ENCODE data around the gene C1orf21. TPM values are rescaled to one million over a fixed set of nuclear protein-coding genes. Genes with fewer than 3 reads are reported as not detected.
A peak's percentile ranks its signal among the peaks of the same experiment; 100 is the strongest.

Gene C1orf21
- total and polyA plus RNA-seq, 2 of the 4 experiments (the other 2 are of a cell fraction) = 6.4 to 9.9 TPM

DNA sequence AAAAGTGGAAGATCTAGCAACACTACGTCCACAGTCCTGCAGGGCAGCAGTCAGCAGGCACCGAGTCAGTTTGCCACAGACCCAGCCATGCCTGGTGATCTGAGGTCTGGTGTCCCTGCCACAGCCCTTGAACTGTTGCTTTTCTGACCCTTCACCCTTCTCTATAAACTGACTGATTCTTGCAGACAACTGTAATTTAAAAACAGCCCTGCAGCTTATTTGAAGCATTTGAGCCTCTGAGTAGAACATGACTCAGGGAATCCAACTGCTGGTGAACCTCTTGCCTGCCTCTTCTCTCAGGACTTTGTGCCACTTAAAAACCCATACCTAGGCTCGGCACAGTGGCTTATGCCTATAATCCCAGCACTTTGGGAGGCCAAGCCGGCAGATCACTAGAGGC is 260.6 kb downstream of the C1orf21 start:
- POLR2A ChIA-PET (ENCODE audit: unreplicated experiment) = no interaction called here
- peak overlapping the region; percentile 70 for H2AFZ ChIP-seq (replicated peaks; ENCODE audit: low read length, poor library complexity)
- no peak overlapping the region for H3K9ac ChIP-seq (ENCODE audit: low read depth, low read length)
- no peak overlapping the region for H3K18ac ChIP-seq (ENCODE audit: low read depth, low read length)
- peaks cover 4% of the 10 kb centered on the region; the same call in 1 of the 2 replicates for H3K9me3 ChIP-seq (ENCODE audit: control insufficient read depth, insufficient read depth, low read length)
- H3K27ac ChIP-seq (ENCODE audit: insufficient read depth, low read length) = no peak overlapping the region
- BruUV-seq (replicated peaks) = no TSS peak
- H3K4me3 ChIP-seq (ENCODE audit: insufficient read depth, low read depth, low read length) = no peak overlapping the region
- H4K8ac ChIP-seq (ENCODE audit: low read depth in 2 of 2, low read length in 2 of 2) = no peak overlapping the region
- H3K9me1 ChIP-seq (ENCODE audit: insufficient read depth, low read length) = peaks cover 8% of the 10 kb centered on the region
- H2AK9ac ChIP-seq (replicated peaks; ENCODE audit: low read depth, low read length, poor library complexity) = no peak overlapping the region
- CTCF ChIA-PET = no interaction called here
- no peaks in the 10 kb centered on the region for H3K36me3 ChIP-seq (ENCODE audit: control insufficient read depth, insufficient read depth, low read length)
- H3K14ac ChIP-seq (replicated peaks; ENCODE audit: low read depth, low read length) = no peak overlapping the region
- no peaks in the 10 kb centered on the region for H4K20me1 ChIP-seq (ENCODE audit: insufficient read depth, low read length)
- TF ChIP-seq MAFK (IDR thresholded peaks at IDR 0.05; ENCODE audit: low read depth, low read length) (no peak), NFE2L2 (IDR thresholded peaks at IDR 0.05; ENCODE audit: low read depth, low read length) (peak; percentile 25; the same call in 1 of the 2 replicates)
- TF ChIP-seq, protein P1, sequence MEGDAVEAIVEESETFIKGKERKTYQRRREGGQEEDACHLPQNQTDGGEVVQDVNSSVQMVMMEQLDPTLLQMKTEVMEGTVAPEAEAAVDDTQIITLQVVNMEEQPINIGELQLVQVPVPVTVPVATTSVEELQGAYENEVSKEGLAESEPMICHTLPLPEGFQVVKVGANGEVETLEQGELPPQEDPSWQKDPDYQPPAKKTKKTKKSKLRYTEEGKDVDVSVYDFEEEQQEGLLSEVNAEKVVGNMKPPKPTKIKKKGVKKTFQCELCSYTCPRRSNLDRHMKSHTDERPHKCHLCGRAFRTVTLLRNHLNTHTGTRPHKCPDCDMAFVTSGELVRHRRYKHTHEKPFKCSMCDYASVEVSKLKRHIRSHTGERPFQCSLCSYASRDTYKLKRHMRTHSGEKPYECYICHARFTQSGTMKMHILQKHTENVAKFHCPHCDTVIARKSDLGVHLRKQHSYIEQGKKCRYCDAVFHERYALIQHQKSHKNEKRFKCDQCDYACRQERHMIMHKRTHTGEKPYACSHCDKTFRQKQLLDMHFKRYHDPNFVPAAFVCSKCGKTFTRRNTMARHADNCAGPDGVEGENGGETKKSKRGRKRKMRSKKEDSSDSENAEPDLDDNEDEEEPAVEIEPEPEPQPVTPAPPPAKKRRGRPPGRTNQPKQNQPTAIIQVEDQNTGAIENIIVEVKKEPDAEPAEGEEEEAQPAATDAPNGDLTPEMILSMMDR (conservative IDR thresholded peaks at IDR 0.05; ENCODE audit: low read depth, low read length) = no peak
- in situ Hi-C loops (cut with MboI; ENCODE audit: low sequenced_read_pairs) (no loop called here), intact Hi-C loops (cut with micrococcal nuclease) (no loop called here), dilution Hi-C loops (cut with HindIII; ENCODE audit: low sequenced_read_pairs, unreplicated experiment) (no loop called here)
- no peak overlapping the region for H2BK120ac ChIP-seq (ENCODE audit: low read depth, low read length)
- H4K5ac ChIP-seq (ENCODE audit: low read depth, low read length) = no peak overlapping the region
- peak overlapping the region; percentile 74; the same call in 1 of the 3 replicates for H2BK15ac ChIP-seq (ENCODE audit: low read depth, low read length)
- peaks cover 9% of the 10 kb centered on the region for H3K4me1 ChIP-seq (ENCODE audit: control insufficient read depth, insufficient read depth, low read length)
- H4K91ac ChIP-seq (ENCODE audit: insufficient read depth, low read depth, low read length) = no peak overlapping the region; the same call in 1 of the 2 replicates
- no peak overlapping the region for H3K4me2 ChIP-seq (ENCODE audit: low read depth, low read length)
- 76% methylated on average over 3 of the region's 4 CpGs; no CpG with 5 or more reads in 1 of the 2 experiments for WGBS, 2 experiments (ENCODE audit: extremely low coverage in 2 of 2, insufficient read length in 1 of 2)
- H2AK5ac ChIP-seq (ENCODE audit: low read depth, low read length) = no peak overlapping the region
- peaks cover 2% of the 10 kb centered on the region; the same call in 1 of the 2 replicates for H3K27me3 ChIP-seq (ENCODE audit: control insufficient read depth, insufficient read depth, low read length)
- peak overlapping the region; percentile 36; the same call in 1 of the 2 replicates for H3K4ac ChIP-seq (ENCODE audit: low read depth, low read length)
- no peak overlapping the region for H3K23ac ChIP-seq (ENCODE audit: low read depth, low read length)
- DNase-seq (peak; percentile 44), ATAC-seq (ENCODE audit: low read depth) (peak; percentile 82)
- H3K56ac ChIP-seq (ENCODE audit: extremely low read depth, insufficient read depth, low read length) = no peak overlapping the region
- no peaks in the 10 kb centered on the region for H3K79me1 ChIP-seq (ENCODE audit: low read depth in 1 of 2, low read length in 2 of 2)
- H2BK20ac ChIP-seq (ENCODE audit: low read depth, low read length) = no peak overlapping the region
- H2BK5ac ChIP-seq (ENCODE audit: low read depth, low read length, poor library complexity, severe bottlenecking) = no peak overlapping the region
